GM18858 (cell line): Measurements from ENCODE around the gene MAG.

Source experiments
- ATAC-seq: cut with Tn5 transposase; IDR thresholded peaks from one replicate; pipeline ENCODE4 v1.9.1; 2021; ENCODE audit not compliant: unreplicated experiment

The MAG gene

DNA sequence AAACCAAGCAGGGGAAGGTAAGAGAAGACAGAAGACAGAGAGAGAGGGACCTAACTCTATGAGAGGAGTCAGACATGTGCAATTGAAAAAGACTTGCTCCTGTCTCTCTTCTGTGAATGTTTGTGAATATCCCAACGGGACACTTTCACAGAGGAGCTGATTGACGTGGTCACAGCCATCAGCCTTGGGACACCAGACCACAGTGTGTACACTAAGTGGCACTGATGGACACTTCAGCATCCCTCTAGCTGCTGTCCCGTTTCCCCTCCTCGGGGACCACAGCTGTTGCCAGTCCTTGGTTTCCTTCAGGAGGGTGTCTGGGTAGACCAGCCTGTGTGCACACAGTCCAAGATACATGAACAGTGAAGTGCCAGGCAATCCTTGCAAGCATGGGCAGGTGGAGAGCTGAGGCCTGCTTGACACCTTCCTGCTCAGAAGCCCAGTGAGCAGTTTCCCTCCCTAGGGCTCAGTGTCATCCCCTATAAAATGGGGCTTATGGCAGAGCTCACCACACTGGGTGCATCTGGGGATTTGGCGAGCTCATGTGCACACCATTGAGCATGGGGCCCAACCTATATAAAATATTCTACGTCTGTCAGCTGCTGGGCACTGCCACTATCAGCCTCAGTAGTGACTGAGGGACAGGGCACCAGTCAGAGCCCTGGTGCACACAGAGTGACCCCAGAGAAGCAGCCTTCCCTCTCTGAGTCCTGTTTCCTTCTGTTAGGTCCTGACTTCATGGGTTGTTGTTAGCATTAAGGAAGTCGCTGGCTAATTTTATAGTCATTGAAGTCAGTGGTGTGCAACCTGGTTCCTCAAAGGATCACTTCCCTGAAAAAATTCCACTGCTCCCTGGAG lies 27.5 kb upstream of the MAG start:
- no peak for ATAC-seq

DNA sequence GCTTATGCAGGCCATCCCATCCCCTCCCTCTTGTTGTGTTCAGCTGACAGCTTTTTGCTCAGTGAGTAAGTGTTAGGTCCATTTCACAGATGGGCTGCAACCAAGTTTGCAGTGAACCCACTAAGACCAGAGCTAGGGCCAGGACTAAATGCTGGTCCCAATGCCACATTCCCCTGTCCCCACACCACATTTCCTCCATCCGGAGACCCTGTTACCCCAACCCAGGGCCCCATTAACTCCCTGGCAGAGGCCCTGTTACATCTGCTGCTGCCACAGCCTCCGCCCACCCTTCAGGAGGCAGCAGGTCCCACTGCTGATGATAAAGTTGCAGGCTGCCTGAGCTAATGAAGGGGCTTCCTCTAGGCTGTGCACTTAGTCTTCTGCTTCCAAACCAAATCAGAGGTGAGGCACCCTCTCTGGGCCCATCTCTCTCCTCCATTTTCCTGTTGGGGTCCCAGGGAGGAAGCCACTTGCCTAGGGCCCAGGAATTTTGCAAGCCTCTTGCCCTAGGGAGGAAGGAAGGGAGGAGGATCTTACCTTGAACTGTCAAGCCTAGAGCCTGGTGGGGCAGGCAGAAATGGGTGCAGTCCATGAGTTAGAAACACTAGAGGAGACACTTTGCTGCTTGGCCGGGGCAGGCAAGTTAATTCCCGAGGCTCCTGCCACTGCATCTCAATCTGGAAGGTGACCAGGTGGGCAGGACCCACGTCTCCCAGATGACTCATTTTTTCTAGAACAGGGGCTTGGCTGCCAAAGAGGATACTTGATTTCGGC lies 26.6 kb upstream of the MAG start:
- ATAC-seq = no peak

DNA sequence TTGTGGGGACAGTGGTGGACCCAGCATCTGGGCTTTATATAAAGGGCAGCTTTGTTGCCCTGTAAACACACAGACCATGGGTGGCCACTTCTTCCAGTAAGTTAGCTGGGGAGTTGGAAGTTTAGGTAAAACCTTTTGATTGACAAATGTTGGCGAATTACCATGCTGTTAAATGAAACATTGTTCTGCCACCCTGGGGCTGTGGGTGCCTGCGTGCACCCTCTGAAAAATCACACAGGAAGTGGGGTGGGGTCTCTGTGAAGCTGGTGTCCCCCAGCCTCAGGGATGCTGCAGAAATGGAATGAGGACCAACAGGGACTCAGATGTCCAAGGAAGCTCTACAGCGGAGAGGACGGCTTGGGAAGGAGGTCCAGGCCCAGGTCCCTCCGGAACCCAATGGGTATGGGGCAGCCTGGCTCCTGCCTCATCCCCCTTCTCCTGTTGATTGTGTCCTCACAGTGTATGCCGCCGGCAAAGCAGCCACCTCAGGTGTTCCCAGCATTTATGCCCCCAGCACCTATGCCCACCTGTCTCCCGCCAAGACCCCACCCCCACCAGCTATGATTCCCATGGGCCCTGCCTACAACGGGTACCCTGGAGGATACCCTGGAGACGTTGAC lies 26.0 kb upstream of the MAG start:
- ATAC-seq = no peak

DNA sequence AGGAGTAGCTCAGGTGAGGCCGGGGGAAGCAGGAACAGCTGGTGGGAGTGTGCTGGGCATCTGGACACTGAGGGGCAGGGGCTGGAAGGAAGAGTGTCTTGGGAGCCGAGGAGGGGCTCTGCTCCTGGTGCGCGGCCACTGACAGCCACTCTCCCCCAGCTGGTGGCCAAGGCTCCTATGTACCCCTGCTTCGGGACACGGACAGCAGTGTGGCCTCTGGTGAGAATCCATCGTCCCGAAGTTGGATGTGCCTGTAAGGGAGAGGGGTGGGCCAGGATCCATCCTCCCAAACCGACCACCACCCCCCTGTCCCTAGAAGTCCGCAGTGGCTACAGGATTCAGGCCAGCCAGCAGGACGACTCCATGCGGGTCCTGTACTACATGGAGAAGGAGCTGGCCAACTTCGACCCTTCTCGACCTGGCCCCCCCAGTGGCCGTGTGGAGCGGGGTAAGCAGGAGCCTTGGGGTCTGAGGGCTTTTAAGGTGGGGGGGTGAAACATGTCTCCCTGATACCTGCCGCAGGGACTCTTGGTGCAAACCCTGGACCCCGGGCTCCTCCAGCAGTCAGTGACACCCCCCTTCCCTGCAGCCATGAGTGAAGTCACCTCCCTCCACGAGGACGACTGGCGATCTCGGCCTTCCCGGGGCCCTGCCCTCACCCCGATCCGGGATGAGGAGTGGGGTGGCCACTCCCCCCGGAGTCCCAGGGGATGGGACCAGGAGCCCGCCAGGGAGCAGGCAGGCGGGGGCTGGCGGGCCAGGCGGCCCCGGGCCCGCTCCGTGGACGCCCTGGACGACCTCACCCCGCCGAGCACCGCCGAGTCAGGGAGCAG lies 25.2 kb upstream of the MAG start:
- no peak for ATAC-seq

DNA sequence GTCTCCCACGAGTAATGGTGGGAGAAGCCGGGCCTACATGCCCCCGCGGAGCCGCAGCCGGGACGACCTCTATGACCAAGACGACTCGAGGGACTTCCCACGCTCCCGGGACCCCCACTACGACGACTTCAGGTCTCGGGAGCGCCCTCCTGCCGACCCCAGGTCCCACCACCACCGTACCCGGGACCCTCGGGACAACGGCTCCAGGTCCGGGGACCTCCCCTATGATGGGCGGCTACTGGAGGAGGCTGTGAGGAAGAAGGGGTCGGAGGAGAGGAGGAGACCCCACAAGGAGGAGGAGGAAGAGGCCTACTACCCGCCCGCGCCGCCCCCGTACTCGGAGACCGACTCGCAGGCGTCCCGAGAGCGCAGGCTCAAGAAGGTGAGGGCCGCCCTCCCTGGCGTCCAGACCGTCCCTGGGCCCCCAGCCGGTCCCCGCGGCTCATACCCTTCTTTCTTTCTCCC lies 24.6 kb upstream of the MAG start:
- no peak for ATAC-seq

DNA sequence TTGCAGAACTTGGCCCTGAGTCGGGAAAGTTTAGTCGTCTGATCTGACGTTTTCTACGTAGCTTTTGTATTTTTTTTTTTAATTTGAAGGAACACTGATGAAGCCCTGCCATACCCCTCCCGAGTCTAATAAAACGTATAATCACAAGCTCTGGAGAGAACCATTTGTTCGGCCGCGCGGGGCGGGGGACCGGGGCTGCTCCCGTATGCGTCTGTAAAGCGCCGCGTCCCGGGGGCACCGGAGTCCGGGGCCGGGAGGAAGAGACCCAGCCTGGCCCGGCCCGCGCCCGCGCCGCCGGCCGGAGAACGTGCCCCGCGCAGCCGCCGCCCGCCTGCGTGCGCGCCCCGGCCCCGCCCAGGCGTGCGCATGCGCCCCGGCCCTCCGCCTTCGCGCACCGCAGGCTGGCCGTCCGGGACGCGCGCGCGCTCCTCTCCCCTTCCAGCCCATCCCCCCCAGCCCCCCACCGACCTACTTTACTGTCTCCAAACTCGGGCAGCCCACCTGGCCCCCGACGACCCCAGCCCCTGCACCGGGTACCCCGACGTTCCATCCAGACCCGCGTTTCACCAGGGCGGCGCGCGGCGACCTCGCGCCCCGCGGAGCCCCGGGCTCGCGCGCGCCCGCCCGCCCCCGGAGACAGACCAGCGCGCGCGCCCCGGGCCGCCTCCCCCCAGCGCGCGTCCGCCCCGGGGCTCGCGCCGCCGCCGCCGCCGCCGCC lies 24.0 kb upstream of the MAG start:
- no peak for ATAC-seq

DNA sequence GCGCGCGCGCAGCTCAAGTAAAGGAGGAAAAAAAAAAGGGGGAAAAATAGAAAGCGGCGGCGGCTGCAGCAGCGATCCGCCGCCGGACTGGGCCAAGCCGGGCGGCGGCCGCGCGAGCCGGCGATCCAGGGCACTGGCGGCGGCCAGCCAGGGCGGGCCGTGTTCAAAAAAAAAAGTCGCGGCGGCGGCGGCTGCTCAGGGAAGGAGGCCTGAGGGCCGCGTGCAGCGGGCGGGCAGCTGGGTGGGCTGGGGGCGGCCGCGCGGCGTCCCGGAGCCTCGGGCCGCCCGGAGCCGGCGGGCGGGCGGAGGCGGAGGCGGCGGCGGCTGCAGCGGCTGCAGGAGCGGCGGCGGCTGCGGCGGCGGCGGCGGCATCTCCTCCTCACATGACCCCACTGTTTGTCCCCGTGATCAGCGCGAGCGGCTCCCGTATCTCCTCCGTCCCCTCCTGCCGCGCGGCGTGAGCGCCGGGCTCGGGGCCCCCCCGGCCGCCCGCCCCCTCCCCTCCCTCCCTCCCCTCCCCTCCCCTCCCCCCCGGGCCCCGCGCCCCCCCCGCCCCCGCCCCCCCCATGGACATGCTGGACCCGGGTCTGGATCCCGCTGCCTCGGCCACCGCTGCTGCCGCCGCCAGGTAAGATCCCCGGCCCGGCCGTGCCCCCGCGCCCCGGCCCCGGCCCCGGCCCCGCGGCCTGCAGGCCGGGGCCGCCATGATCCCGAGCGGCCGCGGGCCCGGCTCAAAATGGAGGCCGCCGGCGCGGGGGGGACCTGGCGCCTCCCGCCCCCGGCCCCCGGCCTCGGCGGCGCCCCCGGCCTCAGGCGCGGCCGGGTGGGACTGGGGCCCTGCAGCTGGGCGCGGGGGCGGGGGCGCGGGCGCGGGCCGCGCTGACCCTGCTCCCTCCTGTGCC lies 23.2 kb upstream of the MAG start, which contains the start of gene USF2:
Gene USF2, plus strand, starts transcription at position 427 of the 902 bp plus-strand sequence. Its CDS starts 140 bp downstream, at position 567.
- no peak for ATAC-seq

DNA sequence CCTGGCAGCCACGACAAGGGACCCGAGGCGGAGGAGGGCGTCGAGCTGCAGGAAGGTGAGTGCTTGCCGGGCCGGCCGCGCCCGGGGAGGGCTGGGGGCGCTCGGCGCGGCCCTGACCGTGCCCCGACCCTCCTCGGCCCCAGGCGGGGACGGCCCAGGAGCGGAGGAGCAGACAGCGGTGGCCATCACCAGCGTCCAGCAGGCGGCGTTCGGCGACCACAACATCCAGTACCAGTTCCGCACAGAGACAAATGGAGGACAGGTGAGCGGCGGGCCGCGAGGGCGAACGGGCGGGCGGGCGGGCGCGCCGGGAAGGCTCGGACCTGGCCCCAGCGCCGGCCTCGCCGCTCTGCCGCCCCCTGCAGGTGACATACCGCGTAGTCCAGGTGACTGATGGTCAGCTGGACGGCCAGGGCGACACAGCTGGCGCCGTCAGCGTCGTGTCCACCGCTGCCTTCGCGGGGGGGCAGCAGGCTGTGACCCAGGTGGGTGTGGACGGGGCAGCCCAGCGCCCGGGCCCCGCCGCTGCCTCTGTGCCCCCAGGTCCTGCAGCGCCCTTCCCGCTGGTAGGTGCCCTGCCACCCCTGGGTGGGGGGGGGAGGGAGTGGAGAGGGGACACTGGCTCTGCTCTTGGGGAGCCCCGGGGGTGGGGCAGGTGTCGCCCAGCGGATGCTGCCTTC lies 22.4 kb upstream of the MAG start:
- ATAC-seq = peak; percentile 33

DNA sequence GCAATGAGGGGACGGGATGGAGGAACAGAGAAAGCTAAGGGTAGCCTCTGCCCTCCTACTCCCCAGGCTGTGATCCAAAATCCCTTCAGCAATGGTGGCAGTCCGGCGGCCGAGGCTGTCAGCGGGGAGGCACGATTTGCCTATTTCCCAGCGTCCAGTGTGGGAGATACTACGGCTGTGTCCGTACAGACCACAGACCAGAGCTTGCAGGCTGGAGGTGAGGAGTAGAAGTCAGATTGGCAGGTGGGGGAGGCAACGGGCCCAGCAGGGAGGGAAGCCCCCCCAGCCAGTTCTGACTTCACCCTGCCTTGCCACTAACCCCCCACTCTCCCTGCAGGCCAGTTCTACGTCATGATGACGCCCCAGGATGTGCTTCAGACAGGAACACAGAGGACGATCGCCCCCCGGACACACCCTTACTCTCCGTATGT lies 21.6 kb upstream of the MAG start:
- ATAC-seq = no peak

DNA sequence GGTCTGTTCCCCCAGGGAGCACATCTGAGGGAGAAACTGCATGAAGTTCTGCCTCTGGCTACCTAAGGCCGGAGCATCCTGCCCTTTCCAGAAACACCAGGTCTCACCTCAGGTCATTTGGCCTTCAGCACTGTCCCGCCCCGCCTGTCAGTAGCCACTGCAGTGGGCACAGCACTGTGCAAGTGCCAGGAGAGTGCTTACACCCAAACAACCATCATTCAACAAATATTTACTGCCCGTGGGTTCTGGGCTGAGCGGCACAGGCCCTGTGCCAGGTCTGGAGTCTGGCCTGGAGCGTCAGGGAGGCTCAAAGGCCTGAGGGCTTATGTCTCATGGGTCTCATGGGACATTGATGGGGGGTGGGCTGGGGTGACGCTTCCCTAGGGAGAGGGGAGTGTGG lies 20.4 kb upstream of the MAG start:
- no peak for ATAC-seq

DNA sequence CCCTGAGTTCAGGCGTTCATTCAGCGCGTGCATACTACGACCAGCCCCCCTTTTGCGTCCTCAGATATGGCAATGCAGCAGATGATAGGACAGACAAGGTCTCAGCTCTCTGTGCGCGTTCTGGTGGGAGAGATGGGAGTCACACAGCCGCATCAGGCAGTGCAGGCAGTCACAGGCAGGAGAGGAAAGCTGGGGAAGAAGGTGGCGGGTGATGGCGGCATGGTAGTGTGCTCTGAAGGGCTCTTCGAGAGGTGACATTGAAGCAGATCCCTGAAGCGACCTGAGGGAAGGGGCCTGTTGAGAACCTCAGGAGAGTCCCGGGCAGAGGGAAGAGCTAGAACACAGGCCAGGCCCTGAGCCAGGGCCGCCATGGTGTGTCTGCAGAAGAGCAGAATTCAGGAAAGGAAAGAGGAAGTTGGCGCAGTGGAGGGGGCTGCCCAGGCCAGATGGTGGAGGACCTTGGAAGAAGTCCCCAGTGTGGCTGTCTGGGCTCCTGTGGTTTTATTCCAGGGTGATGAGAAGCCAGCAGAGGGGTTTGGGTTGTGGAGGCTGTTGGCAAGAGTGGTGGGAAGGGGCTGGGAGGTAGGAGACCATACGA lies 19.7 kb upstream of the MAG start:
- ATAC-seq = no peak

DNA sequence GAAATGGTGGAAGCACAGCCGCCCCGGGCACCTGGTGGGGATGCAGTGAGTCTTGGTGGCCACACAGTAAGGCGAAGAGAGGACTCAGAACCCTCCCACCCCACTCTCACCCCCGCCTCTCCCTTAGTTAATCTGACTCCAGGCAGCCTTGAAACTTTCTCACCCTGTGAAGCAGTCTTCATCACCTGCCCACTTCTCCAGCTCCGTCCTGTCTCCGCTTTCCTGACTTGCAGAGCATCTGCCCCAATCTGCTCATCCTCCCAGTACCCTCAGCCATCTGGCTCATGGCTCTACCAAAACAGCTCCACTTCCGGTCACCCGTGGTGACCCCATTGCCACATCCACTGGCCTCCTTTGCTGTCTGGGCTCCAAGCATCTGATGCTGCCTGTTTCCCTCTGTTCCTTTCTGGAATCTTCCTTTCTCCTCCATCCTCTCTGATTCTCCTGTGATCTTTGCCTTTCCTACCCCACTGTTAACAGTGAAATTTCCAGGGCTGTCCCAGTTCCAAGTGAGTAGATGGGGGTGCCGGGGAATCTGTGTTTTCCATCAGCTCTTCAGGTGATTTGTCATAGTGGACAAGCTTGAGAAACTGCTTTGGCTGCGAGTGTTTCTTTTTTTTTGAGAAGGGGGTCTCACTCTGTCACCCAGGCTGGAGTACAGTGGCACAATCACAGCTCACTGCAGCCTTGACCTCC lies 18.9 kb upstream of the MAG start:
- ATAC-seq = no peak

DNA sequence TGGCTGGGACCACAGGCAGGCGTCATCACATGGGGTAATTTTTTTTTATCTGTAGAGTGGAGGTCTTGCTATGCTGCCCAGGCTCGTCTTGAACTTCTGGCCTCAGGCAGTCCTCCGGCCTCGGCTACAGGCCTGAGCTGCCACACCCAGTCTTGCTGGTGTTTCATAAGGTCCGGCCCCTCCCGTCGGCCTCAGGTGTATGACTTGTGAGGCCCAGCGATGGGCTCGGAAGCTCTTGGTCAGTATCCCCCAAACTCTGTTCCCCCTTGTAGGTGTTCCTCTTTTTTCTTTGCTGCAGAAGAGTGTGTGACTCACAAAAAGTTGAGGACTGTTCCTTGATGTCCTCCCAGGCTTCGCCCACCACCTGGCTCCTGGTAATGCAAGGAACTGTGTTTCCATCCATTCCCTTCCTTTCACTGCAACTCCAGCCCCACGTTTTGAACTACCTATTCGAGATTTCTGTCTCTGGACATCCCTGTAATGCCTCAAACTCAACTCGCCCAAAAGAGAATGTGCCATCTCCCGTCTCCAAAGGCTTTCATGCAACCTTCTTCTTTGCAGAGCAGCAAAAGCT lies 18.2 kb upstream of the MAG start:
- no peak for ATAC-seq

DNA sequence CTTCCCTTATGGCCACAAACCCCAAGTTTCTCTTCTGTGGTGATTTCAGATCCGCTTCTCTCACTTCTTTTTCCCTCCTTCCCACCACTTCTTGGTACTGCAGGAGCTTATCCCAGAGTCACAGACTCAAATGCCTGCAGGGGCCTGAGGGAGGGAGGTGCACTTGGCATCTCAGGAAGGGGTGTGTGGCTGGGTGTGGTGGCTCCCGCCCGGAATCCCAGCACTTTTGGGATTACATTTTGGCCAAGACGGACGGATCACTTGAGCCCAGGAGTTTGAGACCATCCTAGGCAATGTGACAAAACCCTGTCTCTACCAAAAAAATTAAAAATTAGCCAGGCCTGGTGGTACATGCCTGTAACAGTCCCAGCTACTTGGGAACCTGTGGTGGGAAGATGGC lies 17.6 kb upstream of the MAG start:
- ATAC-seq = no peak

DNA sequence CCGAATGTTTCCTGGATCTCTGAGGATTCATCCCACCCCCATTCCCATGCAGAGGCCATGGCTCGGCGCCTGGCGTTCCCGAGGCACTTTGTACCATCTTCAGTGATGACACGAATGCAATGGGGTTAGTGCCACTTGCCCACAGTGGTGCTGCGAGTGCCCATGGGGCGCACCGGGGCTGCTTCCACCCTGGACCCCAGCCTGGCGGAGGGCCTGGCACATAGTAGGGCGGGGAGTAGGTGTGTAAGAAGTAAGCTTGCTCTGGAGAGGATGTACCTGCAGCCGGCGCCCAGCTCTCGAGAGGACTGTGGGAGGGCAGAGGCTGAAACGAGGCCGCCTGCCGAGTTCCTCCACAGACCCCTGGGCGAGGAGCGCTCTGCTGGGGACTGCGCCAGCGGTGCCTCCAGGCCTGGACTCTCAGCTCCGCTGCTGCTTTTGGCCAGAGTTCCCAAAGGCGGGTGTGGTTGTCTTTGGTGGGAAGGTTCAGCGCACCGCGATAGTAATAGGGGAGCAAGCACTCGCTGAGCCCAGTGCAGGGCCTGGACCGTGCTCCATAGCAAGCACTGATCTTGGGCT lies 15.2 kb upstream of the MAG start:
- no peak for ATAC-seq

DNA sequence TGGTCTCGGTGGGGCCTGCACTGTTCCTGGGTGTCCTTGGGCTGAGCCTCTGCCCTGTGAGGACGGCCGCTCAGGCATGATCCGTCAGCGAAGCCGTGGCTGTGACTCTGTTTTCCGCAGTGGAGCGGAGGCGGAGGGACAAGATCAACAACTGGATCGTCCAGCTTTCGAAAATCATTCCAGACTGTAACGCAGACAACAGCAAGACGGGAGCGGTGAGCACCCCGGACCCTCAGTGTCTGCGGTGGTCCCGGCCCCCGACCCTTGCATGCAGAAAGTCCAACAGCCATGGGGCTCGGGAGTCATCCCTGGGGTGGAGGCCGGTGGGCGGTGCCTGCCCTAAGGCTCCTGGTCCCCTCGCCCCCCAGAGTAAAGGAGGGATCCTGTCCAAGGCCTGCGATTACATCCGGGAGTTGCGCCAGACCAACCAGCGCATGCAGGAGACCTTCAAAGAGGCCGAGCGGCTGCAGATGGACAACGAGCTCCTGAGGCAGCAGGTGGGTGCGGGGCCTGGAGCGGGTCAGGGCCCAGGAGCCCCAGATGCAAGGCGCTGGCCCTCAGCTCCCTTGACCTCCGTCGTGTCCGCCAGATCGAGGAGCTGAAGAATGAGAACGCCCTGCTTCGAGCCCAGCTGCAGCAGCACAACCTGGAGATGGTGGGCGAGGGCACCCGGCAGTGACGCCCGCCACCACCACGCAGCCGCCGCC lies 13.2 kb upstream of the MAG start:
- ATAC-seq = no peak
